Lower lobe of right lung (tissue), 2 donors: ENCODE results near the gene SSR3. TPM values are rescaled to one million over a fixed set of nuclear protein-coding genes. Genes with fewer than 3 reads are reported as not detected.

Source experiments
- ATAC-seq, 2 donors: fragments of 200-7000 bp; cut with Tn5 transposase; one replicate each; pipeline ENCODE4 v1.9.1; 2020 to 2022; ENCODE audit warnings: mild to moderate bottlenecking in 2 of 2, moderate library complexity in 2 of 2
- DNase-seq: peaks from one replicate; pipeline ENCODE4 v3.0.0-alpha.2; 2020
- H3K27ac ChIP-seq: fragments of 200-600 bp; one replicate; pipeline ENCODE4 v1.8.0; 2022
- H3K27me3 ChIP-seq: fragments of 200-600 bp; one replicate; pipeline ENCODE4 v1.8.0; 2022; ENCODE audit warnings: low read depth
- H3K36me3 ChIP-seq: fragments of 200-600 bp; one replicate; pipeline ENCODE4 v1.8.0; 2022; ENCODE audit warnings: mild to moderate bottlenecking
- H3K4me1 ChIP-seq: fragments of 200-600 bp; one replicate; pipeline ENCODE4 v1.8.0; 2022
- H3K4me3 ChIP-seq: fragments of 200-600 bp; one replicate; pipeline ENCODE4 v1.8.0; 2022; ENCODE audit warnings: mild to moderate bottlenecking
- H3K9me3 ChIP-seq: fragments of 200-600 bp; one replicate; pipeline ENCODE4 v1.8.0; 2022
- intact Hi-C: fragments of 100-400 bp; cut with DNase I; formaldehyde crosslinking; loops from one replicate; pipeline ENCODE4 v1.11.0; 2022
- total RNA-seq: library from RNA; stranded (reverse); fragmentation: NEBNext Ultra II Directional; extraction: Animal tissue kit (Norgen Biotek cat#: 25700); gene quantifications from one replicate; pipeline ENCODE4 v1.2.1, GENCODE V29; 2021
- TF ChIP-seq, protein P1 (sequence below): fragments of 200-600 bp; IDR thresholded peaks from one replicate; pipeline ENCODE4 v1.8.0; 2022; ENCODE audit warnings: antibody characterized with exemption, mild to moderate bottlenecking
- donor health status: DM: no; HTN: yes; CAD: no; lungs with severe emphysema.

The SSR3 gene
- total RNA-seq, 1 donor from 2014 or later, result 158 TPM

DNA sequence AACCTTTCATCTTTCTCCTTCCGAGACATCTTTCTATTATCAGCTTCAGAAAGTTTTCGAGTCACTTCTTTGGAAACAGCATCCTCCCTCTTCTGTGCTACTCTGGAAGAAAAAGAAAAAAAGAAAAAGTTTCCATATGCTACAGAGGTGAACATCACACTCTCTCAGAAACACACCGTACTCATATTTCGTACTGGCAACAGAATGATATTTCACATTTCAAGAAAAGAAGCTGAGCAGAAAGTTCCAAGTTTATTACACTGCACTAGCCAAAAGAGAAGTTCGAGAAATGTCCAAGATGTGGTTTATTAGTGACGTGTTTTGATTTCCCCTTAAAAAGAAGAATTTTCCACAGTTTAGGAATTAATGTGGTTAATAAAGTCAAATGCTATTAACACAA lies 6.0 kb downstream of the SSR3 start:
- DNase-seq, result no peak
- peaks cover 91% of the 10 kb centered on the region for H3K36me3 ChIP-seq
- no peak overlapping the region for H3K4me3 ChIP-seq
- no peaks in the 10 kb centered on the region for H3K9me3 ChIP-seq
- no peaks in the 10 kb centered on the region for H3K27me3 ChIP-seq
- peaks cover 51% of the 10 kb centered on the region for H3K4me1 ChIP-seq
- H3K27ac ChIP-seq, result no peak overlapping the region
- intact Hi-C loops, result no loop called here
- TF ChIP-seq, protein P1, sequence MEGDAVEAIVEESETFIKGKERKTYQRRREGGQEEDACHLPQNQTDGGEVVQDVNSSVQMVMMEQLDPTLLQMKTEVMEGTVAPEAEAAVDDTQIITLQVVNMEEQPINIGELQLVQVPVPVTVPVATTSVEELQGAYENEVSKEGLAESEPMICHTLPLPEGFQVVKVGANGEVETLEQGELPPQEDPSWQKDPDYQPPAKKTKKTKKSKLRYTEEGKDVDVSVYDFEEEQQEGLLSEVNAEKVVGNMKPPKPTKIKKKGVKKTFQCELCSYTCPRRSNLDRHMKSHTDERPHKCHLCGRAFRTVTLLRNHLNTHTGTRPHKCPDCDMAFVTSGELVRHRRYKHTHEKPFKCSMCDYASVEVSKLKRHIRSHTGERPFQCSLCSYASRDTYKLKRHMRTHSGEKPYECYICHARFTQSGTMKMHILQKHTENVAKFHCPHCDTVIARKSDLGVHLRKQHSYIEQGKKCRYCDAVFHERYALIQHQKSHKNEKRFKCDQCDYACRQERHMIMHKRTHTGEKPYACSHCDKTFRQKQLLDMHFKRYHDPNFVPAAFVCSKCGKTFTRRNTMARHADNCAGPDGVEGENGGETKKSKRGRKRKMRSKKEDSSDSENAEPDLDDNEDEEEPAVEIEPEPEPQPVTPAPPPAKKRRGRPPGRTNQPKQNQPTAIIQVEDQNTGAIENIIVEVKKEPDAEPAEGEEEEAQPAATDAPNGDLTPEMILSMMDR, result no peak
- no peak for ATAC-seq

DNA sequence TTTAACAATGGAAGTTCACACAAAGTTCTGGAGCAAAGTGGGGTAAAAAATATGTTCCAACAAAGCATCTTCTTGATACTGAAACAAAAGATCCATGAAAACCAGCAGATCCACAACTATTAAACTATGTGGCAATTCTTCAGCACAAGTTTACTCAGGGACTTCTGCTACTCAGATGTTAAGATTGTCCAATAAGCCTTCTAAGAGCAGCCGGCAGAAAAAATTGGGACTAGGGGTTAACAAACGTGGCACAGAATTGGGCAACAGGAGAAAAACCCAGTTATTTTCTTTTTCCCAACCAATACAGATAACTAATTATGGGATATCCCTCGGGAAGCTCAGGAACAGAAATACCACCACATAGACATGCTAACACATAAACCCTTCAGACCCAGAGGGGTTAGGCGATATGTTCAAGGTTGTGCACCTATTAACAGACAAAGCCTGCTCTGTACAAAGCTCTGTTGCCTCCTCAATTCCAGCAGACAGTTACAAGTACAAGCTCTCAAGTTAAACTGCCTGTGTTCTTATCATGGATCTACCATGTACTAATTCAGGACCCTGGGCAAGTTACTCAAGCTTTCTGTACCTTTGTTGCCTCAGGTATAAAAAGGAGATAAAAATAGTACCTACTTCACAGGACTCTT lies 6.8 kb downstream of the SSR3 start:
- peaks cover 53% of the 10 kb centered on the region for H3K4me1 ChIP-seq
- ATAC-seq (no peak), DNase-seq (no peak)
- H3K4me3 ChIP-seq, result no peak overlapping the region
- TF ChIP-seq, protein P1, result no peak
- H3K36me3 ChIP-seq, result peaks cover 98% of the 10 kb centered on the region
- no peaks in the 10 kb centered on the region for H3K27me3 ChIP-seq
- intact Hi-C loops, result no loop called here
- H3K9me3 ChIP-seq, result no peaks in the 10 kb centered on the region
- no peak overlapping the region for H3K27ac ChIP-seq

GRCh38 chr3:156547637-156548036 lies 7.3 kb downstream of the SSR3 start:
- Histone ChIP-seq H3K27me3 (no peaks in the 10 kb centered on the region), H3K4me3 (no peak overlapping the region), H3K36me3 (peaks cover 99% of the 10 kb centered on the region), H3K27ac (no peak overlapping the region), H3K9me3 (no peaks in the 10 kb centered on the region), H3K4me1 (peaks cover 50% of the 10 kb centered on the region)
- TF ChIP-seq, protein P1, result no peak
- ATAC-seq (no peak), DNase-seq (no peak)
- intact Hi-C loops, result no loop called here

- Histone ChIP-seq H3K9me3 (no peaks in the 10 kb centered on the region), H3K36me3 (peaks cover 97% of the 10 kb centered on the region), H3K27me3 (no peaks in the 10 kb centered on the region), H3K27ac (no peak overlapping the region), H3K4me1 (peaks cover 28% of the 10 kb centered on the region), H3K4me3 (no peak overlapping the region)
- ATAC-seq (no peak), DNase-seq (no peak)
- TF ChIP-seq, protein P1, result no peak
- intact Hi-C loops, result no loop called here
Observed at GRCh38 chr3:156543043-156543555, 11.8 kb downstream of the SSR3 start.

GRCh38 chr3:156542101-156543042 lies 12.5 kb downstream of the SSR3 start:
- TF ChIP-seq, protein P1, result no peak
- DNase-seq (no peak), ATAC-seq (no peak)
- Histone ChIP-seq H3K4me3 (no peak overlapping the region), H3K9me3 (no peaks in the 10 kb centered on the region), H3K27me3 (no peaks in the 10 kb centered on the region), H3K4me1 (peaks cover 22% of the 10 kb centered on the region), H3K27ac (no peak overlapping the region), H3K36me3 (peaks cover 97% of the 10 kb centered on the region)
- intact Hi-C loops, result no loop called here
